ENCODE results near the gene RABGAP1L. TPM values are rescaled to one million over a fixed set of nuclear protein-coding genes. Genes with fewer than 3 reads are reported as not detected.
"Not testable (repeated sequence)": the region's sequence is repeated elsewhere in the genome, so short reads cannot be mapped to it uniquely, and the experiment has no call there.

The RABGAP1L gene
- total RNA-seq, 1 donor from 2014 or later, result 145 TPM

DNA sequence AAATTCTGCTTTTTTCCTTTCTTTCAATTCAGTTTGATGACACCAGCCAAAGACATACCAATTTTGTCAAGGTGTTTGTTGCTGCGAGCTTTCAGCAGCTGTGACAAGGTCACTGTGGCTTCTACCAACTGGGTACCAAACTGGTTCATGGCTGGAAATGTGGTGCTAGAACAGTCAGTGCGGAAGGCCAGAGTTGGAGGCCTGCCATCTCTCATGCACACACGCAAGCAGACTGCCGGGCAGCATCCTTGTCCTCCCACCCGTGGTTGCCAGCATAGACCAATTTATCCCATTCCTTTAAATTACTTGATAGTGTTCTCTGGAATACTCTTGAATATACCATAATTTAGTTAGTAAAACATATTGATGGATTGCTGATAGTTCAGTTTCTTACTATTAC lies 208.6 kb downstream of the RABGAP1L start:
- DNase-seq, result no peak

DNA sequence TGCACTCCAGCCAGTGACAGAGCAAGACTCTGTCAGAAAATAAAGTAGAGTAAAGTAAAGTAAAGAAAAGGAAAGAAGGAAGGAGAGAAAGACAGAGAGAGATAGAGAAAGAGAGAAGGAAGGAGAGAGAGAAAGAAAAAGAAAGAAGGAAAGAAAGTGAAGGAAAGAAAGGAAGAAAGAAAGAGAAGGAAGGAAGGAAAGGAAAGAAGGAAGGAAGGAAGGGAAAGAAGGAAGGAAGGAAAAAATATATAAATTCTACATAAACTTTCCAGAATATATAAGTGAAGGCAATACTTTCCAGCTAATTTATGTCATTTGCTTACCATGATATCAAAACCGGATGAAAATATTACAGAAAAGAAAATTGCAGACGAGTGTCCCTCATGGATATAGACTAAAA lies 216.7 kb downstream of the RABGAP1L start:
- DNase-seq, result no peak

DNA sequence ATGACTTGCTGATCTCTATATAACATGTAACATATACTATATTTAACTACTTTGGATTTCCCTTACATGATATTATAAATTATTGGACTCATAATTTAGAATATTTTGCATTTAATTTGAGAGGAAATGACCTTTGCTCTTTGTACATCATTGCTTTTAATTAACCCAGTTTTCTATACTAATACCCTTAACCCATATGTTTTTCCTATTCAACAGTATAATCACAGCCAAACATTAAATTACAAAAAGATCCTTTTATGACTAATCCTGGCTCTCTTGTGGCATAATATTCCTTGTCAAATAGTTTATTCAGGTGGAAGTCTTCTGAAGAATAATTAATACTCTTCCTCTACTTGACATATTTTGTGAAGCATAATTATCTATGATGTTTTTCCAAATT lies 232.4 kb downstream of the RABGAP1L start:
- DNase-seq, result no peak

DNA sequence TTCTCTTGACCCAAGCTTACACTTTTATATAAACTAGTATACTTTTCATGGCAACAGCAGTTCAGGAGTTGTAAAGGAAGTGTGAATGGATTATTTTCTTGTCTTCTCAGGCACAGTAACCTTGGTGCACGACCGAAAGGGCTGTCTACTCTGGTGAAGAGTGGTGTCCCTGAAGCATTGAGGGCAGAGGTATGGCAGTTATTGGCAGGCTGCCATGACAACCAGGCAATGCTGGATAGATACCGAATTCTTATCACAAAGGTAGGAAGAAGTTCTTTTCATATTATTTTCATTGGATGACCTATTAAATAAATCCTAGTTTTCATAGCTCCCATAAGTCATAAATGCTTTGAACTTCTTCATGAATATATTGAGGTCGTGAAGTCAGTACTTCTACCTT lies 234.6 kb downstream of the RABGAP1L start:
- no peak for DNase-seq

DNA sequence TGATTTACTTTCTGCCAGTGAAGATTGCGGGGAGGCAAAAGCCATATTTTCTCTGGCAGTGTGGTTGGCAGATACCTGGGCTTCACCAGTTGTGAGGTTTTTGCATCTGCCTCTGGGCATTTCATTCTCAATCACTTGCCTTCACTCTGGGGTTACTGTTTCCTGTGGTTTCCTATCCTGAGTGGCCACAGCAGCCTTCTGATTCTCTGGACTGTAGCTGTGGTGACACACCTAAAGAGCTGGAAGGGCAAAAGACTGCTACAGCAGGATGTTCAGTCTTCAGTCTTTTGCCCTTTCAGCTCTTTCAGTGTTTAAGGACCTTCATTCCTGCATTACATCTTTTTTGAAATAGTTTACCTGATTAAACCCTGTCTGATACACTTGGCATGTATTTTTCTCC lies 237.9 kb downstream of the RABGAP1L start:
- DNase-seq, result no peak

DNA sequence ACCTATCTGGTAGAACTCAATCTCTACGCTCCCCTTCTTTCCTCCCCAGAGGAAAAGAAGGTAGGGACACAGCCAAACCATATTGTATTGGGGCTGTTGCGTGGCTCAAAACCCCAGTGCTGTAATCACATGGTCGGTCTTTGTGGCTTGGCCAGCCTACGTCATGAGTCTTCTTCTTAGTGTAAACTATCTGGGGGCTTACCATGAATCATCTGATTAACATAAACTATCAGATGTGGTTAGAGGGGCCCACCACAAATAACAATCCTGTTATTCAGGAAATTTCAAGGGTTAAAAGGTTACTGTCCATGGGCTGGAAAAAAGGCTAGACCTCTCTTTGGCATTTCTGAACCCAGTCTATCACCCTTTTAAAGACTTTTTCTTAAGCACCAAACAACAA lies 238.9 kb downstream of the RABGAP1L start:
- DNase-seq, result no peak

DNA sequence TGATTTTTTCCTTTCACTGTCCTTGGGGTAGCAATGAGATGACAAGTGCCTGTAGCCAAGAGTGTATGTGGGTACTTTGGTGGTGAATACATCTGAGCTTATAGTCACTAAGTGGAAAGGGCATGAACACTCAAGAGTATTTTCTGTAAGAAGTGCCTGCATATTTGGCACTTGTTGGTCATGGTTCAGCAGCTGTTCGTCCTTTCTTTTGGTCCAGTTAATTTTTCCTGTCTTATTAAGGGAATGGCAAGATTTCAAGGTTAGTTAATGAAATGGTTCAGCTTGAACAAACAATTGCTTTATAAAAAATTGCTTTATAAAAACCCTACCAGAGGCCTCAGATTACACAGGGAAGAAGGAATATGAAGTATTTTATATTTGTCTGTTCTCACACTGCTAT lies 239.9 kb downstream of the RABGAP1L start:
- DNase-seq, result no peak

DNA sequence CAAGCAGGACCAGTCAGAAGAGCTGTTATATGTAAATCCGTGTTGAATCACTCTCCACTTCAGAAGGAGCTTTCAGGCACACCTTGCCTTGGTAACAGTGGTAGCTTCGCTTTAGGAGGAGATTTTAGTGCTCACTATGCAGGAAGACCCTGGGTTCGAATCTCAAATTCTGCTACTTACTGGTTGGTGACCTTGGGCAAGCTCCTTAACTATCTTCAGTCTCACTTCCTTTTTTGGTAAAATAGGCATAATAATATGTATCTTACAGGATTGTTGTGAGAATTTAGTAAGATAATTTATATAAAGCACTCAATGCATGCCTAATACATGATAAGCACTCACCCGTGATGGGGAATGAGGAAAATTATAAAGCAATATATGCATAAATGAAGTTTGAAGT lies 241.8 kb downstream of the RABGAP1L start:
- no peak for DNase-seq

DNA sequence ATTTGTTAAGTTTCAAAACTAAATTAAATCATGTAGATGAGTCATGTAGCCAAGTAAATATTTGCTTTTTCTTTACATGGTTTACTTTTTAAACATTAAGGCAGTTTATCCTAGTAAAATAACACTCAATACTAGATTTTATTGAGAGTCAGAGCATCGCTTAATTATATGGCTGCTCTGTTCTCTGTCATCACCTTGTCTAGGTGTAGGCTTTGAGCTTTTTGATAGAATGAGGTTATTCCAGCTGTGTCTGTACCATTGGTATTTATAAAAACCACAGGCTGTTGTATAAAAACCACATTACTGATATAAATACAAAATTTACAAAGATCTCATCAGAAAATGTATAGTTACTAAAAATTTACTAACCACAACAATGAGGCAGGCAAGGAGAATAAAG lies 245.9 kb downstream of the RABGAP1L start:
- no peak for DNase-seq

DNA sequence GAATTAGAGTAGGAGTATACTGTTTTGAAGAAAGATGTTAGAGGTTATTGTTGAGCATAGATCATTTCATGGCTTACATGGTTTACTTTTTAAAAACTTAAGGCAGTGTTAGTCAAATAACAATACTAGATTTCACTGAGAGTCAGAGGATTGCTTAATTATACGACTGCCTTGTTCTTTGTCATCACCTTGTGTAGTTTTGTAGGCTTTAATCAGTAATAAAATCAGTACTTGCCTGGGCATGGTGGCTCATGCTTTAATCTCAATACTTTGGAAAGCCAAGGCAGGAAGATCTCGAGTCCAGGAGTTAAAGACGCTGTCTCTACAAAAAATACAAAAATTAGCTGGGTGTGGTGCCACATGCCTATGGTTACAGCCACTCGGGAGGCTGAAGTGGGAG lies 247.1 kb downstream of the RABGAP1L start:
- no peak for DNase-seq

DNA sequence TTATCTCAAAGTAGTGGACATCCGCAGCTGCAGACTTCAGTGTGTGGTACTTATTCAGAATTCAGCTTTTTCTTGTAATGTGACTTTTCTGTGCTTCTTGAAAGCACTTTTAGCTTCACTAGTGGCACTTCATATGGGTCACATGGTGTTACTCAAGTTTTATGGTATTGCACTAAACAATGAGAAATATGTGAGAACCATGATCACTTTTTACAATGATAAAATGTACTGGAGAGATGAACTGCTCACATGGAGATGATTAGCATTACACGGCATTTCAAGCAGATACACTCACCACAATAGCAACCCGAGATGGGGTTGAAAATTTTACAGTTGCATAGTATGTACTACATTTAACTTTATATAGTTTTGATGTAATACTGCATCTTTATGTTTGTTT lies 248.3 kb downstream of the RABGAP1L start:
- no peak for DNase-seq

DNA sequence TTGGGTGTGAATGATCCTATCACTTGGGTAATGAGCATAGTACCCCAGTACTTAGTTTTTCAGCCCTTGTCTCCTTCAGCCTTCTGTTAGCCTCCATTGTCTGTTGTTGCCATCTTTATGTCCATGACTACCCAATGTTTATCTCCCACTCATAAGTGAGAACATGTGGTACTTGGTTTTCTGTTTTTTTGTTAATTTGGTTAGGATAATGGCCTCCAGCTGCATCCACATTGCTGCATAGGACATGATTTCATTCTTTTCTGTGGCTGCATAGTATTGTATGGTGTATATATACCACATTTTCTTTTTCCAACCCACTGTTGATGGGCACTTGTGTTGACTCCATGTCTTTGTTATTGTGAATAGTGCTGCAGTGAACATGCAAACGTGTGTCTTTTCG lies 248.8 kb downstream of the RABGAP1L start:
- DNase-seq, result no peak

DNA sequence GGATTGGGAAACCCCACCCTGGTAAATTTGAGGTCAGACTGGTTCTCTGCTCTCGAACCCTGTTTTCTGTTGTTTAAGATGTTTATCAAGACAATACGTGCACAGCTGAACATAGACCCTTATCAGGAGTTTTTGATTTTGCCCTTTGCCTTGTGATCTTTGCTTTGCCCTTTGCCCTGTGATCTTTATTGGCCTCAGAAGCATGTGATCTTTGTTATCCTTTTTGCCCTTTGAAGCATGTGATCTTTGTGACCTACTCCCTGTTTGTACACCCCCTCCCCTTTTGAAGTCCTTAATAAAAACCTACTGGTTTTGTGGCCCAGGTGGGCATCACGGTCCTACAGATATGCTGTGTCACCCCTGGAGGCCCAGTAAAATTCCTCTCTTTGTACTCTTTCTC lies 250.5 kb downstream of the RABGAP1L start:
- DNase-seq, result not testable (repeated sequence)

DNA sequence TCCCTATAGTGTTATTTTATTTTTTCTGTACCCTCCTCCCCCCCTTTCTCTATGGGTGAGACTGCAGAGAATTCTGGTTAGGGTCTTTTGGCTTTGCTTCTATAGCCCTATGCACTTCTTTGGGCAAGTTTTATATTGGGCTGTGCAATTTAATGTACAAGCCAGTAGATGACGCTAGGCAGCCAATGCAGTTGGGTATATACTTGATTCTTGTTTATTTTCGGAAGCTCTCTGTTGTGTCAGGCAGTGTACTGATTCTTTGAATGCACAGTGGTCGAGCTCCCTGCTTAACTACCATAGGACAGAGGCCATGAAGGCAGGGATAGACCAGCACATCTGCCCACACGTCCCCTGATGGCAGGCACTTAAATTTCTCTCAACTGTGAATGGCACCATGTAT lies 254.3 kb downstream of the RABGAP1L start:
- DNase-seq, result no peak

DNA sequence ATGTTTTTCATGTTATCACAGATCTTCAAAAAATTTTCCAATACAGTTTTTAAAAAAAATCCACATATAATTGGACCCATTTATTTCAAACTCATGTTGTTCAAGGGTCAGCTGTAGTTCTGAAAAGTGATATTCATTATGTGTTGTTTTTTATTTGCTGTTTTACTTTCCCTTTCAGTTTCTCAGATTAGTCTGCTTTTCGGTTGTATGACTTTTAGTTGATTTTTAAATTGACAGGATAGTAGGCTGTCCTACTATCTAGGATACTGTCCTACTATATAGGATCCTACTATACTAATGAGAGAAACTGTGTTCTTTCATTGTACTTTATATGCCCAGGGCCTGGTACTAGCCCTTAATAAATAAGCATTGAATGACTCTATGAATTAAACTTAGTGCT lies 254.9 kb downstream of the RABGAP1L start:
- DNase-seq, result no peak

DNA sequence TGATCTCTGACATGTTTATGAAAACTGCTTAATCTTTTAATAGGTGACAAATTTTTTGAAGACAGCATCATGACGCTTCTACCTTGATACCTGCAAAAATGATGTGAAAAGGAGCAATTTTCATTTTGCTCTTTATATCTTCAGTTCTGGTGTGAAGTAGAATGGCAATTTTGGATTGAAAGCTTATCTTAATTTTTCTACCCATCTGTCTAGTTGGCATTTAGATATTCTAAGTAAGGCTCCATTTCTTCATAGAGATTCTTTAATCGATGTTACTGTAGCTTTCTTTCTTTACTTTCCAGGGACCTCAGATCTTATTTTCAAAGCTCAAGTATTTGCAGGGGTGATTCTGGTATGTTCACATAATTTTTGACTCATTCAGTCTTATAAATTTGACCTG lies 256.2 kb downstream of the RABGAP1L start:
- DNase-seq, result no peak

DNA sequence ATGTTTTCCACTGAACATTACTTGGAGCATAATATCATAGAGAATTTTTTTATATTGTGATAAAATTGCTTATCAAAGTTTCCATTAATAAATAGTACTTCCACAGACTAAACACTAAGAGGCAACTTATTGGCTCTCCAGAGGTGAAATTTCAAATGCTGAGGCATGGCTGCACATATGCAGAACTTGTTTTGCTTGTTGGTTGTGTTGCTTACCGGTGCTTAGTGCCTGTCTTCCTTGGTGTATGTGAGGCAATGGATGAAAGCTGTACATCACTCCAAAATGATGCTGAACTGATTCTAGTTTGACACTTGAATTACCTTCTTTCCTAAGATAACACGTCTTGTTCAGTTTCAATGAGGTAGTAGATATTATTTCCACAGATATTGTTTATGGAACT lies 258.6 kb downstream of the RABGAP1L start:
- no peak for DNase-seq

DNA sequence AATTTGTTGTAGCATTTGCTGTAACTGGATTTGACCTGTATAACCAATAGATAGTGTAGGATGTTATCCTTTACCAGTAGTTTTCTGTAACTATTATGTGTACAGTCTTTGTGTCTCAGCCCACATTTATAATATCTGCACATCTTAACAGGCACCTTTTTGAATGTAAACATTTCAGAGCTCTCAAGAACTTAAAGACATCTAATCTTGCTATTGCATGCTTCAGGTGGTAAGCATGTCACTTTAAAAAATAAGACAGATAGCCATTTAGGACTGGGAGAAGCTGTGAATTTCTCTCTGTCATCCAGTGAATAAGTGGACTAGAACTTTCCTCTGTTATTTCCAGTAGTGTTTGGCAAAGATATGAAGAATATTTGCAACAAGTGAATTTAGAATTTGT lies 265.8 kb downstream of the RABGAP1L start:
- DNase-seq, result no peak

DNA sequence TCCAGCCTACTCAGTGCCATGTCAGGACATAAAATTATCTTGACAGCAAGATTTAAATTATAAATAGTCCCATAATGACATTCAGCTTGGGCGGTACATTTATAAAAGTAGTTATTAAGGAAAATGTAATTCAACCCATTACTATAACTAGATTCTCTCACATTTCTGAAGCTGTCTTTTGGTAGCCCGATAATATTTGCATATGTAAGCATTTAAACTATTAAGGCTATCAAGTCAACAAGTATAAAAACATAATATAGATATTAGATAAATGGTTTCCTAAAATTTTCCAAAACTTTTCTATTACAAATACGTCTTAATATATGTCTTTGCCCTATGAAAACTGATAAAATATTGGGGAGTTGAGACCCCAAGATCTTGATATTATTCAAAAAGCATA lies 266.8 kb downstream of the RABGAP1L start:
- DNase-seq, result no peak

DNA sequence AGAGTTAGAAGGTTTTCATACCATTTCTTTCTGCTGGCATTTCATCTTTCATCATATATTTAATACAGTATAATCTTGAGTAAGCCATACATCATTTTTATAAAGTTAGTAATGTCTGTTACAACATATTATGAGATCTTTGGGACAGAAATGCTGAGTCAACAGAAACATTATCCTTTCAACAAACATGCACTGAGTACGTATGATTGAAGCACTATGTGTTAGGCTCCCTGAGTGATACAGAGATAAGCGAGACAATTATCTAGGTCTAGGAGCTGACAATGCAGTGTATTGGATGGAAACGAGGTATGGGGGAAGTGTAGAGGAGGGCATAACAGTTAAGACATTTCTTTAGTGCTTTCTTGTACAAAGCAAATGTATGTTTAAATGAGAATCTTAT lies 268.7 kb downstream of the RABGAP1L start:
- no peak for DNase-seq

DNA sequence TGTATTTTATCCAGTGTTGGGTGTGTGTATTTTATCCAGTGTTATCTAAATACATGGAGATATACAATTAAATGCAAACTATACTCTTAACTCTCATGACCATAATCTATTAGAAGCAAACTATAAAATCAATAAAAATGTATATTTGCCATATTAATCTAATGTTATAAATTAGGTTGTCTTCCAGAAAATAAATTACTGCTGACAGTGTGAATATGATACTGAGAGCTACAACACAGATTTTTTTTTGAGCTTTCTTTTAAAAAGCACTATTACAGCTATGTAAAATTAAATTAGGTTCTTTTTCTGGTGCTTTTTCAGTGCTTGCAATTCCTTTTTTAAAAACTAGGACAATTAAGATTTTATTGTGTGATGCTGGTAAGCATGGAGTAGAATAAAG lies 269.4 kb downstream of the RABGAP1L start:
- no peak for DNase-seq

DNA sequence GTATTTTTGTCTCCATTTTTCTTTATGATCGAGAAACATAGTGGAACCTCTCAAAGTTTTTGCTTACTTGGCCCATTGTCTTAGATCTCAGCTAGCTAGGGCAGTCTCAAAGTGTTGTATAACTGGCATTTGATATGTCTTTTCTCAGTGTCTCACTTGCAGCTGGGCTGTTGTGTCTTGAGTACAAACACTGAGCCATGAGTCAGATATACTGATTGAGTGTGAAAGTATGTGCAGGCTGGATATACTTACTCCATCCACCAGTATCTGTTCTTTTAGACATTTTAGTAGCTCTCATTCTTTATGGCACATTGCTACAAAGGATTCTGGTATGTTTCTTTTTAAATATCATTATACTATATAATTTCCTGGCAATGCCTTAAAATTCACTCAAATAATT lies 274.1 kb downstream of the RABGAP1L start:
- no peak for DNase-seq

DNA sequence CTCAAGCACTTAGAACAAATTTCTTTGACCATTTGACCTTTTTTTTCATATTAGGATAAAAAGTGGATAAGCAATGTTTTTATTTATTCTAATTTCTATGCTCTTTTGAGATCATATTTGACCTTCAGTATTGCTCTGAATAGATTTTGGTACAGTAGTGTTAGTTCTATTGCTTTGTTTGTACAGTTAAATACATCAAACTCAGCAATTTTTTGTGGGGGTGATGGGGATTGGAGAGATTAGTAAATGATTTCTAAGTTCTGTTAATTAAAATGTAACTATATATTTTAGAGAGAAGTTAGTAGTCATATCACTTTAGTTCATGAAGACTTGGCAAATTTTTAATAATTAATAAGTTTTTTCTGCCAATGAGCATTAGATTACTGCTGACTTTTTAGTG lies 286.0 kb downstream of the RABGAP1L start:
- DNase-seq, result no peak

DNA sequence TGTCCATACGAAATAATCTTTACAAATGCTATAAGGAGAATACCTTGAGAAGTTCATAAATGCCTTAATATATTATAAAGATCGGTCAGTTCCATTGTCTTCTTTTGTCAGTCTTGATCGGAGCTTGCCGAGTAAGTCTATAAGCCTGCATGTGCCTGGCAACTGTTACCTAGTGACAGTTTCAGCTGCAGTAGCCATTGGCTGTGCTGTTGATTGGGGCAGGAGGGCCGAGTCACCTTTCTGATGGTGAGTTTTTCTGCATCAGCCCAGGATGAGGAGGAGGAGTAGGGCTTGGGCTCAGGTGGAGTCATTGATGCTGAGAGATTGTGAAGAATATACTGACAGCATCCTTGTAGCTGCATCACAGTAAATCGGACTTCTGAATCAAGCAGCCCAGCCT lies 286.5 kb downstream of the RABGAP1L start:
- no peak for DNase-seq

DNA sequence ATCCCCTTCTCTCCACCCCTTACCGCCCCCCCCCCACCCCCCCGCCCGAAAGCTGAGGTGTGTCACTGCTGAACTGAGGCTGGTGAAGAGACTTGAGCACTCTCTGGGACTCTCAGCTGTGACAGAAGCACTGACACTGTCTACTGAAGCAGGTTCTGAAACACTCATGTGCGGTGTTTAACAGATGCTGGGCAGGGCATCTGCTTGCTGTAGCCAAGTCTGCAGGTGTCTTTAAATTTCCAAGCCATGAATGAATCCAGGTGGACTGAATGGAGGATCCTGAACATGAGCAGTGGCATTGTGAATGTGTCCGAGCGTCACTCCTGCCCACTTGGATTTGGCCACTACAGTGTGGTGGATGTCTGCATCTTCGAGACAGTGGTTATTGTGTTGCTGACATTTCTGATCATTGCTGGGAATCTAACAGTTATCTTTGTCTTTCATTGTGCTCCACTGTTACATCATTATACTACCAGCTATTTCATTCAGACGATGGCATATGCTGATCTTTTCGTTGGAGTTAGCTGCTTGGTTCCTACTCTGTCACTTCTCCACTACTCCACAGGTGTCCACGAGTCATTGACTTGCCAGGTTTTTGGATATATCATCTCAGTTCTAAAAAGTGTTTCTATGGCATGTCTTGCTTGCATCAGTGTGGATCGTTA lies 288.7 kb downstream of the RABGAP1L start, which contains the start of gene GPR52:
TSS of gene GPR52 (plus strand) at position 99 of the 665 bp plus-strand sequence. CDS start at position 247, 148 bp downstream.
- DNase-seq, result no peak

All from occipital lobe (tissue), 2 donors.